D721Med (cell line): ENCODE results near the gene KCNIP3.
"Not testable (repeated sequence)": the region's sequence is repeated elsewhere in the genome, so short reads cannot be mapped to it uniquely, and the experiment has no call there.

Source experiments
- DNase-seq: peaks from one replicate; pipeline ENCODE4 v3.0.0; 2011; ENCODE audit warnings: low spot score; ENCODE audit not compliant: insufficient read length
- FAIRE-seq: peaks from 2 replicates; lab custom pipeline; 2011; peaks lifted over from hg19 to GRCh38; lab: Jason Lieb, UNC
- TF ChIP-seq, protein P1 (sequence below): IDR thresholded peaks from 2 replicates; pipeline ENCODE4 v1.5.1; 2012; ENCODE audit warnings: mild to moderate bottlenecking, control low read depth; ENCODE audit not compliant: insufficient read depth; ENCODE audit errors: missing control alignments

Gene KCNIP3

DNA sequence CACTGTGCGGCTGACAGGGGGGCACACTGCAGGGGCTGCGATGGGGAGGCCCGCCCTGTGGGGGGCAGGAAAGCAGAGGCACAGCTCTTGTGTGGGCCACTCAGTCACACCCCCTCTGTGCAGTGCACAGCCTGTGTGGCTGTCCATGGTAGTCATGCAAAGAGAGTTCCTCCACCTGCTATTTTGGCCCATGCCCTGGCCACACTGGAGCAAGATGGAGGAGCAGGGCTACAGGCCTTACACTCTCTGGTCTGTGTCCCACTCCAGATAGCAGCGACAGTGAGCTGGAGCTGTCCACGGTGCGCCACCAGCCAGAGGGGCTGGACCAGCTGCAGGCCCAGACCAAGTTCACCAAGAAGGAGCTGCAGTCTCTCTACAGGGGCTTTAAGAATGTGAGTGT lies 76.9 kb downstream of the KCNIP3 start:
- FAIRE-seq: no peak
- DNase-seq: no peak
- TF ChIP-seq, protein P1, sequence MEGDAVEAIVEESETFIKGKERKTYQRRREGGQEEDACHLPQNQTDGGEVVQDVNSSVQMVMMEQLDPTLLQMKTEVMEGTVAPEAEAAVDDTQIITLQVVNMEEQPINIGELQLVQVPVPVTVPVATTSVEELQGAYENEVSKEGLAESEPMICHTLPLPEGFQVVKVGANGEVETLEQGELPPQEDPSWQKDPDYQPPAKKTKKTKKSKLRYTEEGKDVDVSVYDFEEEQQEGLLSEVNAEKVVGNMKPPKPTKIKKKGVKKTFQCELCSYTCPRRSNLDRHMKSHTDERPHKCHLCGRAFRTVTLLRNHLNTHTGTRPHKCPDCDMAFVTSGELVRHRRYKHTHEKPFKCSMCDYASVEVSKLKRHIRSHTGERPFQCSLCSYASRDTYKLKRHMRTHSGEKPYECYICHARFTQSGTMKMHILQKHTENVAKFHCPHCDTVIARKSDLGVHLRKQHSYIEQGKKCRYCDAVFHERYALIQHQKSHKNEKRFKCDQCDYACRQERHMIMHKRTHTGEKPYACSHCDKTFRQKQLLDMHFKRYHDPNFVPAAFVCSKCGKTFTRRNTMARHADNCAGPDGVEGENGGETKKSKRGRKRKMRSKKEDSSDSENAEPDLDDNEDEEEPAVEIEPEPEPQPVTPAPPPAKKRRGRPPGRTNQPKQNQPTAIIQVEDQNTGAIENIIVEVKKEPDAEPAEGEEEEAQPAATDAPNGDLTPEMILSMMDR: no peak

DNA sequence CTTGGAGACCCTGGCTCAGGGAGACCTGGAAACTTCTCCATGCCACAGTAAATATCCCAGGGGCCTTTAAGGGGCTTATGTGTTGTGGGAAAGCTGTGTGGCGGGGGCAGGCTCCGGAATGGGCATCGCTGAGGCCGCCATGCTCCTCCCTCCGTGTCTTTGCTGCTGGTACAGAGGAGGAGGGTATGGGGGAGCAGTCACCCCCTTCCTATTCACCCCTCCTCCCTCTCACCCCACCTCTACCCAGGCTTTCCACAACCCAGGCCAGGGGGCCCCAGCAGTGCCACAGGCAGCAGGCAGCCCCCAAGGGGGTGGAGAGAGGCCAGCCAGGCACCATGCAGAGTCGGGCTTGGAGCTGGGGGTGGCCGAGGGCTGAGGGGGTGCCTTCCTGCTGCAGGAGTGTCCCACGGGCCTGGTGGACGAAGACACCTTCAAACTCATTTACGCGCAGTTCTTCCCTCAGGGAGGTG lies 77.3 kb downstream of the KCNIP3 start:
- DNase-seq: no peak
- TF ChIP-seq, protein P1: no peak
- no peak for FAIRE-seq

DNA sequence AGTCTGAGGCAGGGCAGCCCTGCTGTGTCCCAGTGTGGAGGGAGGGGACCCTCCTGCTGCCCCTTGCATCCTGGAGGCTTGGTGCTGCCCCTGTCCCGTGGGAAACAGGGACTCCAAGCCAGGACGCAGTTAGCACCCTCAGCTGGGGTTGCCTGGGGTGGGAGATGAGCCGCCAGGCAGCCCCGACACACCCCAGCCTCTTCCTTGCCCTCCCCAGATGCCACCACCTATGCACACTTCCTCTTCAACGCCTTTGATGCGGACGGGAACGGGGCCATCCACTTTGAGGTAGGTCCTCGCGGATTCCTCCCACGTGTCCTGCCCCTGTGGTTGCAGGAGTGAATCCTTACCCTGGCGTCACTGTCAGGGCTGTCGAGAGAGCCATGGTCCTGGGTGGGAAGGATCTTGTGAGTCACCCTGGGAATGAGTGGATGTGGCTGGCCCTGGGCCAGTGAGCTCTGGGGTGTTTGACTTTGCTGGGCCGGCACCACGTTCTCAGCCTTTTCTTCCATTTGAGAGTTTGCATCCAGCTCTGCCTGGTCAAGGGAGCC lies 77.8 kb downstream of the KCNIP3 start:
- no peak for DNase-seq
- no peak for FAIRE-seq
- TF ChIP-seq, protein P1: no peak

DNA sequence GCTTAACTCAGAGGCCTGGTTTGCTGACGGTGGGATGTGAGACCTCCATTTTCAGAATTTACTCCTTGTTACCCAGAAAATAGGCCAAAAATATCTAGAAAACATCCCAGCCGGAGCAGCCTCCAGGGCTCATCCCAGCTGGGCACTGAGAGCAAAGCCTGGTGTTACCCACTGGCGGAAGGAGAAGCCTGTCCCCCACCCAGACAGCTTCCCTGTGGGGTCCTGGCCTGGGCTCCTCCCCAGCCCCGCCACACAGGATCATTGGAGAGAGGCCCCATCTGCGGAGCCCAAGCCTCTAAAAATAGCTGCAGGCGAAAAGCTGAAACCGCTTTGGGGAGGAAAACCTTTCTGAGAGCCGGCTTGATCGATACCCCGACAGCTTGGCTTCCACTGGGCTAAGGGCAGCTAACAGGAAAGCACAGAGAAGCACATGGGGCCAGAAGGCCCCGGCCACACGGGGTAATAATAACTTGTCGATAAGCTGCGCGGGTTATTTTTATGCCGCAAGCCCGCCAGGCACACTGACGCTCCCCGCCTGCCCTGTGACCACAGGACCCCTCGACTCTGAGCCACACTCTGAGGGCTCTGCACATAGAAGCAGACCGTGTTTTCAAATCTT lies 78.5 kb downstream of the KCNIP3 start:
- DNase-seq (no peak), FAIRE-seq (no peak)
- TF ChIP-seq, protein P1: no peak

DNA sequence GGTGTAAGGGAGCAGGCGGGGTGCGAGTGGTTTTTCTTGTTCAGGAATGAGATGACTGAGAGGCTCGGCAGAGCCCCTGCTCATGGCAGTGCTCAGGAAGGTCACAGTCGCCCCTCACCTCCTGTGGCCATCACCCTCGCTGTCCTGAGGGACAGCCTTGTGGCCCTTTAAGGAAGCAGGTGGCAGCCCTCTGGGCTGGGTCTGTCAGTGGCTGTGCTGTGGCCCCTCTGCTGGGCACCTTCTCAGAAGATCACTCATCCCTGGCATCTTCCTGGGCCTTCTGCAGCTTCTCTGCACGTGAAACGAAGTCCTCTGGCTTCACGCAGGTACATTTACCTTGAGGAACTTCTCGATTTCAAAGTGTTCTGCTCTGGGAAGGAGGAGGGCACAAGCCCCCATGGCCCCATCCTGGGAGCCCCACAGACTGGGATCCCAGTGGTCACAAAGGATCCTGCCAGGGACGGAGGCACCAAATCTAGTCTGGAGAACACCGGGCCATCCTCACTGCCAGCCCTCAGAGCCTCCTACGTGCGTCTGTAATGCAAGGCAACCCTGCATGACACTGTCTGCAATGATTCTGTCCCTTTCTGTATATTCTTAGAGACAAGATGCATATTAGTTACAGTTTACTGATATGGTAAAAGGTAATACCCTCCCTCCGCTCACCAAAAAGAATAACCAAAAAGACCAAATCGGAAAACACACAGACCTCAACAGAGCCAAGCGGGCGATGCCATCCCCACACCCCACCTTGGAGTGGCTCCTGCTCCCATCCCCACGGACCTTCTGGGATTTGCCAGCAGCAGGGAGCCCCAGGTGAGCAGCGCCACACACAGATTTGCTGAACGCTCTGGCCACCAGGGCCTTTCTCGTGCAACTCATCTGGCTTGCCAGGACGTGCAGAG lies 79.4 kb downstream of the KCNIP3 start:
- no peak for DNase-seq
- FAIRE-seq: no peak
- TF ChIP-seq, protein P1: no peak

DNA sequence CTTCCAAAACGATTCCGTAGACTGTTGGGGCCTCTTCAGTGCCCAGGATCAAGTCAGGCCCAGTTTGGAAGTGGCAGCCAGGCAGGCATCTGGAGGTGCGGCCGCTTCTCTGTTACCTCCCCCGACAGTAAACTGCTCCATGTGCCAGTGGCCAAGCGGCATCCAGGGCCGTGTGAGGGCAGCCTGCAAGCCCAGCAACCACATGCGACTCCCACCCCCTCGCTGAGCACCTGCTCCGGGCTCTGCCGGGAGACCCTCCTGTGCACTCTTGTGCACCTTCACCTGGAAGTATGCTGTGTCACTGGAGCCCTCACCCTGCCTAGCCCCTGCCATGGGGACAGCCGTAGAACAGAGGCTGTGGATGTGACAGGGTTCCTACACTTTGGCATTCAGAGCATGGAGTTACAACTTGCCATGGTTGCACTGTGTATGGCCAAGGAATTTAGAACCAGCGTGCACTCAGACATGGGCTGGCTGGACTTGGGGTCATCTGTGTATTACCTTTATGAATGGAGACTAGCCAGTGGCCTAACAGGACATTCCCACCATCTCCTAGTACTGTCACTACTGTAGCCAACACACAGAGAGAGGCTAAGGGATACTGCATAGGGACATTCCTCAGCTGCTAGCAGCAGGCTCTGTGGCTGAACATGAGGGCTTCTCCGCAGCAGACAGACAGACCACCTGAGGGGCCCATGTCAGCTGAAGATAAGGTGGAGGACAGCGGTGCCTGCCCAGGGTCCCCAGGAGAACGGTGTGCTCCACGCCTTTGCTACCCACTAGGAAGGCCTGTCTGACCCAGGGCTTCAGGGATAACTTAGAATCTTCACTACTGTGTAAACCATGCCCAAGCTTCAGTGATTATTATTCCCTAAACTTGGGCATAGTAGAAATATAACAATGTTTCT lies 80.3 kb downstream of the KCNIP3 start:
- FAIRE-seq: no peak
- DNase-seq: no peak
- TF ChIP-seq, protein P1: no peak

DNA sequence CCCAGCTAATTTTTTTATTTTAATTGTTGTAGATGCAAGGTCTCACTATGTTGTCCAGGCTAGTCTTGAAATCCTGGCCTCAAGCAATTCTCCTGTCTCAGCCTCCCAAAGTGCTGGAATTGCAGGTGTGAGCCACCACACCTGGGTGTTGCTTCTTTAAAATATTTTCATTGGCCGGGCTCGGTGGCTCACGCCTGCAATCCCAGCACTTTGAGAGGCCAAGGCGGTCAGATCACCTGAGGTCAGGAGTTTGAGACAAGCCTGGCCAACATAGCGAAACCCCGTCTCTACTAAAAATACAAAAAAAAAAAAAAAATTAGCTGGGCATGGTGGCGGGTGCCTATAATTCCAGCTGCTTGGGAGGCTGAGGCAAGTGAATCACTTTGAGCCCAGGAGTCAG lies 81.1 kb downstream of the KCNIP3 start:
- FAIRE-seq, DNase-seq: not testable (repeated sequence)
